OCI-LY1 (cell line): ENCODE data around the gene ATAT1.

Experiments used
- H2AFZ ChIP-seq: fragments of 200-600 bp; sonication (generic), shearing (Covaris generic); 2 replicates; pipeline ENCODE4 v1.6.0; 2014; ENCODE audit warnings: antibody characterized with exemption, mild to moderate bottlenecking, low read length
- H3F3A ChIP-seq: fragments of 200-600 bp; sonication (generic), shearing (Covaris generic); 2 replicates; pipeline ENCODE4 v1.6.0; 2014; ENCODE audit warnings: mild to moderate bottlenecking, antibody characterized with exemption, low read length, moderate library complexity; ENCODE audit not compliant: insufficient read depth
- H3K27ac ChIP-seq: fragments of 200-600 bp; sonication (generic); 2 replicates; pipeline ENCODE4 v1.5.1; 2014; ENCODE audit warnings: low read length, mixed run types, mild to moderate bottlenecking, low read depth; ENCODE audit not compliant: poor library complexity, severe bottlenecking
- H3K27me3 ChIP-seq: fragments of 200-600 bp; sonication (generic); 2 replicates; pipeline ENCODE4 v1.6.0; 2014; ENCODE audit warnings: antibody characterized with exemption, mild to moderate bottlenecking, low read length, moderate library complexity; ENCODE audit not compliant: insufficient read depth
- H3K36me3 ChIP-seq: fragments of 200-600 bp; sonication (generic); 2 replicates; pipeline ENCODE4 v1.6.1; 2014; ENCODE audit warnings: mild to moderate bottlenecking, antibody characterized with exemption, low read length, moderate library complexity, mixed read lengths; ENCODE audit not compliant: insufficient read depth
- H3K4me1 ChIP-seq: fragments of 200-600 bp; sonication (generic); 2 replicates; pipeline ENCODE4 v1.5.1; 2014; ENCODE audit warnings: mild to moderate bottlenecking, low read length, moderate library complexity; ENCODE audit not compliant: insufficient read depth, severe bottlenecking
- H3K4me2 ChIP-seq: fragments of 200-600 bp; sonication (generic), shearing (Covaris generic); 2 replicates; pipeline ENCODE4 v1.6.1; 2014; ENCODE audit warnings: low read length
- H3K4me3 ChIP-seq: fragments of 200-600 bp; sonication (generic); 2 replicates; pipeline ENCODE4 v1.5.1; 2014; ENCODE audit warnings: low read length, low read depth, mild to moderate bottlenecking, mixed read lengths; ENCODE audit not compliant: poor library complexity, severe bottlenecking
- H3K79me2 ChIP-seq: fragments of 200-600 bp; shearing (Covaris generic); 2 replicates; pipeline ENCODE4 v1.6.1; 2016; ENCODE audit warnings: mixed run types, low read length, mixed read lengths; ENCODE audit not compliant: insufficient read depth
- H3K9ac ChIP-seq: fragments of 200-600 bp; sonication (generic), shearing (Covaris generic); 2 replicates; pipeline ENCODE4 v1.6.1; 2014; ENCODE audit warnings: mild to moderate bottlenecking, low read length, mixed read lengths
- H3K9me2 ChIP-seq: fragments of 200-600 bp; sonication (generic), shearing (Covaris generic); 2 replicates; pipeline ENCODE4 v1.6.1; 2014; ENCODE audit warnings: low read depth, mild to moderate bottlenecking, low read length, mixed read lengths
- H3K9me3 ChIP-seq: fragments of 200-600 bp; shearing (Covaris generic); 2 replicates; pipeline ENCODE4 v1.6.1; 2014; ENCODE audit warnings: low read length, mixed read lengths
- H4K20me1 ChIP-seq: fragments of 200-600 bp; sonication (generic), shearing (Covaris generic); 2 replicates; pipeline ENCODE4 v1.6.0; 2016; ENCODE audit warnings: mild to moderate bottlenecking, low read length; ENCODE audit not compliant: insufficient read depth
- CTCF ChIP-seq: fragments of 200-600 bp; sonication (generic), shearing (Covaris generic); IDR thresholded peaks from 2 replicates; pipeline ENCODE4 v1.5.1; 2017; ENCODE audit warnings: mild to moderate bottlenecking, antibody characterized with exemption, low read length, moderate library complexity, mixed read lengths
- EZH2 ChIP-seq: fragments of 200-600 bp; sonication (generic), shearing (Covaris generic); IDR thresholded peaks from 2 replicates; pipeline ENCODE4 v1.8.0; 2017; ENCODE audit warnings: borderline replicate concordance, mixed run types, mild to moderate bottlenecking, antibody characterized with exemption, low read length, moderate library complexity, mixed read lengths

Gene ATAT1

GRCh38 chr6:30619561-30619960 is 7.1 kb upstream of the ATAT1 start:
- peaks cover 15% of the 10 kb centered on the region for H3K4me1 ChIP-seq
- no peak overlapping the region for H3K27ac ChIP-seq
- 0 out of 2 replicates have a peak, but pooled peaks cover 2% of the 10 kb centered on the region for H3F3A ChIP-seq
- no peak overlapping the region; the same call in 1 of the 2 replicates for H3K9ac ChIP-seq
- no peaks in the 10 kb centered on the region for H3K27me3 ChIP-seq
- no peak overlapping the region for H2AFZ ChIP-seq
- H4K20me1 ChIP-seq = no peaks in the 10 kb centered on the region
- H3K4me2 ChIP-seq = no peak overlapping the region
- peaks cover 30% of the 10 kb centered on the region for H3K79me2 ChIP-seq
- H3K36me3 ChIP-seq = peaks cover 73% of the 10 kb centered on the region
- H3K9me3 ChIP-seq = no peaks in the 10 kb centered on the region
- no peak overlapping the region for H3K4me3 ChIP-seq
- no peaks in the 10 kb centered on the region for H3K9me2 ChIP-seq
- TF ChIP-seq EZH2 (no peak), CTCF (no peak)

GRCh38 chr6:30625511-30625910 is 1.2 kb upstream of the ATAT1 start:
- Histone ChIP-seq H3K27me3 (no peaks in the 10 kb centered on the region), H3K27ac (no peak overlapping the region), H3F3A (peaks cover 4% of the 10 kb centered on the region; the same call in 1 of the 2 replicates), H4K20me1 (no peaks in the 10 kb centered on the region), H3K4me3 (no peak overlapping the region), H3K9me3 (no peaks in the 10 kb centered on the region), H2AFZ (no peak overlapping the region), H3K79me2 (no peaks in the 10 kb centered on the region), H3K9ac (no peak overlapping the region), H3K4me2 (no peak overlapping the region), H3K9me2 (no peaks in the 10 kb centered on the region), H3K4me1 (peaks cover 13% of the 10 kb centered on the region), H3K36me3 (peaks cover 77% of the 10 kb centered on the region)
- TF ChIP-seq CTCF (no peak), EZH2 (no peak)

- Histone ChIP-seq H3K27ac (no peak overlapping the region), H2AFZ (no peak overlapping the region), H3K4me2 (no peak overlapping the region), H3F3A (no peaks in the 10 kb centered on the region), H4K20me1 (no peaks in the 10 kb centered on the region), H3K4me1 (no peaks in the 10 kb centered on the region), H3K36me3 (peaks cover 25% of the 10 kb centered on the region), H3K27me3 (no peaks in the 10 kb centered on the region), H3K79me2 (no peaks in the 10 kb centered on the region), H3K9me3 (no peaks in the 10 kb centered on the region), H3K9me2 (no peaks in the 10 kb centered on the region), H3K4me3 (no peak overlapping the region), H3K9ac (no peak overlapping the region)
- no peak for TF ChIP-seq EZH2
- TF ChIP-seq CTCF = no peak
Measured at GRCh38 chr6:30635834-30636233, 9.2 kb downstream of the ATAT1 start.
